DMS153 (cell line): ENCODE results near the gene NACA.
A peak's percentile ranks its signal among the peaks of the same experiment; 100 is the strongest.
"Not testable (repeated sequence)": the region's sequence is repeated elsewhere in the genome, so short reads cannot be mapped to it uniquely, and the experiment has no call there.

ENCODE experiments used
- DNase-seq: peaks from one replicate; lab custom pipeline; 2025; lab: John Stamatoyannopoulos, UW

Gene NACA

DNA sequence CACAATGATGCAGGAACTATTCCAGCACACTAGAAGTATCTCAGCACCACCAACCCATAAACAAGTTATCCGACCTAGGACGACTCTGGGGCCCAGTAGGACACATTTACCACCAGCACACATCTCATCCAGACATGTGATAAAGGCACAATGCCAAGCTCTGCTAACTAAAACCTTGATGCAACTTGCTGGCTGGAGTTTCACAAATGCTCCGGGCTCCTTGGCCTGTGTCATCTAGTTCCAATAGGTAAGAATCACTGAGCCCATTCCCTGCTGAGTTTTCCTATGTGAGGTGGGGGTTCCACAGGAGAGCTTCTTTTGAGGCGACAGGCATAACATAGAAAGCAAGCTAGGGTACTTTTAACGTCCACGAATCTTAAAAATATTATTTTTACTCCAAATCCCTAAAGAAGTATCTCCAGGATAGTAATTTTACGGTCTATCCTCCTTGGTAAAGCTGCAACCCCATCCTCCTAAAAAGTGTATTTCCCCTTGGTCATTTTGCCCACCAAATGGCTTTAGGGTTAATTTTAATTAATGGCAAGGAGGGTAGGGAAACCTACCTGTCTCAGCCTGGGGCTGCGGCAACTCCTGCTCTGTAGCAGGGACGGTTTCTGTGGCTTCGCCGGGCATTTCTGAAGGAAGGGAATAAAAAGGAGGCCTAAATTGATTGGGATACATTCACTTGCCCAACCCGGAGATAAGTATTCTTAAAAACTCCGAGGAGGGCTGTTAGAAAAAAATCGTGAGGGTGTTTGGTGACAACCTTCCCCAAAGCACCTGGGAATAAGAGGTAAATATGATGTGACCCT is 1.0 kb downstream of the NACA start:
- DNase-seq = no peak

DNA sequence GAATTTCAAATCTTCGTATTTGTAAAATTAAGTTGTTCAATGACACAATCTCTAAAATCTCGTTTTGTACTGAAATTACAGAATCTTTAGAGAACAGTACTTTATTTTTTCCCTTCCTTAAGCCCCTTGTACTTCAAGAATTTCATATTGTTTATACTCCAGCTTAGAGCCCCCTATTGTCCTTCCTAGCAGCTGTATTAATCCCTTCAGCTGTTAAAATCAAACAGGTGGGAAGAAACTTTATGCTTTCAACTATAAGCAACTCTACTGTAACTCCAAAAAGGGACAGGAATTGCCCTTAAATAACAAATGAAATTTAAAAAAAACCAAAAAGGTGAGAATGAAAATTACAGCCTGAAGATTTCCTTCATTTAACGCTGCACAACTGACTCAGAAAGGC is 1.7 kb downstream of the NACA start:
- no peak for DNase-seq

DNA sequence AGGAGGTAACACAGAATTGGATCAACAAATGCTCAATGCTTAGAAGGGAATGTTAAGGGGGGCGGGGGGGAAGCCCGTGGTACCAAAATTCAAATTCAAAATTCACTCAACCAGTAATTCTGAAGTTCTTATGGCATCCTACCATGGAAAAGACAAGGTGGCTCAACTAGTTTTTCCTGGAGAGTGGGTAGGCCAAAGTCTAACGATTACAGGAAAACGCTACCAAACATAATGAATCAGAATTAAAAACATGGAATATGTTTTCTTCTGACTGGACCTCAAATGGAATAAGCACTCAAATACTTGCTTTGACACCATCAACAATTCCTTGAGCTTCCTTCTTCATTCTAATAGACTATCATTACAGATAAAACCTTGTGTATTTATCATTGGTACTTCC is 2.3 kb downstream of the NACA start:
- no peak for DNase-seq

DNA sequence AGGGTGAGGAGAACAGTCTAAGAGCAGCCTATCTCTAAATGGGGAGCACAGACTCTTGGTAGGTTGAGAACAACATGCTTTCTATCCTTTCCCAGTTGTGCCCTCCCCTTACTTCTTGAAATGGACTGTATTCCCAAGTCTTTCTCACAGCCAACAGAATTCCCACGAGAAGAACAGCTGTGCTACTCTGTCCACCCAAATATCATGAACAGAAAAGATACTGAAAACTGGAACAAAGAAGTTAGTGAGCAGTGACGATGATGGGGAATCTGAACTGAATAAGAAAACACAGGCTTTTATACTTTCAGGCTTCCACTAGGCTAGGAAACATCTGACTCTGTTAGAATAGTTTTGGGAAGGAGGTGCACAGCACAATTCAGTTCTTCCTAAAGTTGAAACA is 3.4 kb downstream of the NACA start:
- no peak for DNase-seq

DNA sequence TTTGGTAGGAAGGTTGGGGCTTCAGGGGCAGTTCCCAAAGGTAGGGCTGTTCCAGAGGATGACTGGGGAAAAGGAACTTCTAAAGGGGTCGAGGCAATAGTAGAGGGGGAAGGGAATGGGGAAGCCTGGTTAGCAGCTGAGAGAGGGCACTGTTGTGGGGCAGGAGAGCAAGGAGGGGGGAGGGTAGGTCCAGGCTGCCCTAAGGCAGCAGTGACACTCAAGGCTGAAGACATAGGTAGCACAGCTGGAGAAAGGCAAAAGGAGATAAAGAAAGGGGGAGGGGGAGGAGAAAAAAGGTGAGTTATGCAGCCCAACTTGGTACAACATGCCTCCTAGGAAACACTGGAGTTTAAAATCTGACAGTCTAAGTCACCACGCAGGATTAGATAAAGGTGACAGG is 3.9 kb downstream of the NACA start:
- DNase-seq = no peak

- no peak for DNase-seq
Measured at GRCh38 chr12:56720731-56721151, 4.4 kb downstream of the NACA start.

GRCh38 chr12:56719056-56719455 is 6.0 kb downstream of the NACA start:
- no peak for DNase-seq

DNA sequence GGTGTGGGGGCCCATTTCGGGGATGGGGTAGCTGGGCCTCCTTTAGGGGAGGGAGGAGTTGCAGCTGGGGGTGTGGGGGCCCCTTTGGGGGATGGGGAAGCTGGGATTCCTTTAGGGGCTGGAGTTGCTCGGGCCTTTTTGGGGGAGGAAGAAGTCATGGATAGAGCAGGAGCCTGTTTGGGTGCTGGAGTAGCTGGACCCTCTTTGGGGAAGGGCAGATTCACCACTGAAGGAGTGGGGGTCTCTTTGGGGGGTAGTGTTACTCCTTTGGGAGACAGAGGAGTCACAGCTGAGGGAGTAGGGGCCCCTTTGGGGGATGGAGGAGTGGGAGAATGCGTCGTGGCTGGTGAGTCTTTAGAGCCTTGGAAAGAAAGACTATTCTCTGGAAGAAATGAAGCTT is 6.5 kb downstream of the NACA start:
- DNase-seq = no peak

DNA sequence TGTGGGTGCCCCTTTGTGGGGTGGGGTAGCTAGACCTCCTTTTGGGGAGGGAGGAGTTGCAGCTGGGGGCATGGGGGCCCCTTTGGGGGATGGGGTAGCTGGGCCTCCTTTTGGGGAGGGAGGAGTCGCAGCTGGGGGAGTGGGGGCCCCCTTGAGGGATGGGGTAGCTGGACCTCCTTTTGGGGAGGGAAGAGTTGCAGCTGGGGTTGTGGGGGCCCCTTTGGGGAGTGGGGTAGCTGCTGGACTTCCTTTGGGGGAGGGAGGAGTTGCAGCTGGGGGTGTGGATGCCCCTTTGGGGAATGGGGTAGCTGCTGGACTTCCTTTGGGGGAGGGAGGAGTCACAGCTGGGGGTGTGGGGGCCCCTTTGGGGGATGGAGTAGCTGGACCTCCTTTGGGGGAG is 7.0 kb downstream of the NACA start:
- DNase-seq = no peak

- no peak for DNase-seq
Measured at GRCh38 chr12:56716933-56717880, 7.9 kb downstream of the NACA start.

- no peak for DNase-seq
Measured at GRCh38 chr12:56716458-56716857, 8.6 kb downstream of the NACA start.

- no peak for DNase-seq
Measured at GRCh38 chr12:56715798-56716197, 9.3 kb downstream of the NACA start.

DNA sequence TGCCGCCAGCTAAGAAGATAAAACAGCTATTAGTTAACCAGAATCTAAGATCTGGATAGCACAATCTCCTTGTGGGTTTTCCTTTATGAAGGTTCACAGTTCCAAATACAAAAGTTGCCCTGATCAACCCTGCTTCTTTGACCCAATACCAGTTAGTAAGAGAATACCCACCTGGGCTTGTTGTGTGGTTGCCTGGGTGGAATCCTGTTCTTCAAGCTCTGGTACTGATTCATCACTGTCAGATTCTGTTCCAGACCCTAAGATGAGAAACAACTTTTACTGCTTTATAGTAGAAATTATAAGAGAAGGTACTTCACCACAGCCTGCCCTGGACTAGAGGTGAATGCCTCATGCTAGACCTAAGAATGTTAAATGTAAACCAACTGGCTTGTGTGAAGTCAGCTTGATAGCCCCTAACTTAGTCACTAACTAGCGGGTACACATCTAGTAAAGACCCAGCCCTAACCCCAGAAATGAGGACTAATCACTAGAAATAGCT is 10.6 kb downstream of the NACA start:
- no peak for DNase-seq

DNA sequence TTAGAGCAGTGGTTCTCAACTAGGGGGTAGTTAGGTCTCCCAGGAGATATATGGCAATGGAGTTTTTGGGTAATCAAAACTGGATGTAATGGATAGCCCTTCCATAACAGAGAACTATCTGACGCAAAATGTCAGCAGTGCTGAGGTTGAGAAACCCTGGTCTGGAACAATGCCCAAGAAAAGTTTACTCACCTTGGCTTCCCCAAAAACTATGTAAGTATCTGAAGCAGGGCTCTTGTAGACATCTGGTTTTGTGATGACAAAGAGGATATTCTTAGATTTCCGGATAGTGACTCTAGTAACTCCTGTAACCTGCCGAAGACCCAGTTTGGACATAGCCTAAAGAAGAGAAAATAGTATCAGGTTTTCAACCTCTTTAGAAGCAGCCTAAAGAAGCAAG is 11.8 kb downstream of the NACA start:
- DNase-seq = no peak

- DNase-seq = no peak
Measured at GRCh38 chr12:56709759-56710376, 15.2 kb downstream of the NACA start.

DNA sequence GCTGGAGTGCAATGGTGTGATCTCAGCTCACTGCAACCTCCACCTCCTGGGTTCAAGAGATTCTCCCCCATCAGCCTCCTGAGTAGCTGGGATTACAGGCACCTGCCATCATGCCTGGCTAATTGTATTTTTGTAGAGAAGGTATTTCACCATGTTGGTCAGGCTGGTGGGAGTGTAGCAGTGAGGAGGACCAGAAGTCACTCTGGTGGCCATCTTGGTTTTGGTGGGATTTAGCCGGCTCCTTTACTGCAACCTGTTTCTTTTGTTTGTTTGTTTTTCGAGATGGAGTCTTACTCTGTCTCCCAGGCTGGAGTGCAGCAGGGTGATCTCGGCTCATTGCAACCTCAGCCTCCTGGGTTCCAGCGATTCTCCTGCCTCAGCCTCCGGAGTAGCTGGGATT is 20.6 kb downstream of the NACA start:
- not testable (repeated sequence) for DNase-seq

- no peak for DNase-seq
Measured at GRCh38 chr12:56699020-56699661, 26.0 kb downstream of the NACA start.

- DNase-seq = no peak
Measured at GRCh38 chr12:56695327-56696101, 29.6 kb downstream of the NACA start.

- no peak for DNase-seq
Measured at GRCh38 chr12:56694161-56694560, 30.9 kb downstream of the NACA start.

DNA sequence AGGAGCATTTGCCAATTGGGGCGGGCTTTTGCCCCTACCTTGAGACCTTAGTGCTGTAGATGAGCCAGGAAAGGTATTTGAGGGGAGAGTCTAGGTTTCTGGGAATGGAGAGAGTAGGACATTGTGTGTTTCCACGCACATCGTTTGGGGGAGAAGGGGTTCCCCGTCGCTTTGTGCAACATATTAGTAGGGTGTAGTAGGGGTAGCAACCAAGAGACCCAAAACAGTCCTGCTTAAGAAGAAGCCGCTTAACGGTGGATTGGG is 36.3 kb downstream of the NACA start:
- DNase-seq = no peak

DNA sequence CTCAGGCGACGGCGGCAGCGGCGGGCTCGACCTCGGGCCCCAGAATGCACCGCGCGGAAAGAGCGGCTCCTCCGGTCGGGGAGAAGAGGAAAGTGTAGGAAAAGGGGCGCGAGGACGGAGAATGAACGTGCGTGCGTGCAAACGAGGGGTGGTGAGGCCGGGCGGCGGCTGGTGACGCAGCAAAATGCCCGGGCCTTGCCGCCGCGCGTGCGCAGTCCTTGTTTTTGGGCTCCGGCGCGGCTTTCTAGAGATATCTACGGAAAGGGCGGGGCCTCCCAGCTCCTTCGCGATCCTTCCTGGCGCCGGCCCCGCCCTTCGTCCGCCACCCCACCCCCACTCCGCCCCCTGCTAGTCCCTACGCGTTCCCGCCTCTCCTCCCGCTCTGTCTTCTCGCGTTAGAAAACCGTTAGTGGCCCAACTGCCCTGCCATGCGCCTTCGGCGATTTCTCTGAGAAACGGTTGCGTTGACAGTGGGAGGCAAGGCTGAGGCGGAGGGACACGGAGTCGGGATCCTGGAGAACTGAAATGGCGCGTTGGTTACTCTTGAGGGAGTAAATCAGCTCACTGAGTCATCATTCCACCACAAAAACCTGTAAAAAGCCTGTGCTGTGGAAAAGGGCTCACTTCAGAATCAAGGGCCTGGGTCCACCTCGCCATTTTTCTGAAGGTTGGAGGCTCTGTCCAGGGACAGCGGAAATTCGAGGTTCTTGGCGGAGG is 36.8 kb downstream of the NACA start, which contains the start of gene PTGES3:
TSS of gene PTGES3 (minus strand) at position 156 of the 717 bp plus-strand sequence. CDS start 285 bp downstream, outside the sequence.
- peak; percentile 97 for DNase-seq
